OCI-LY3 (cell line): Measurements from ENCODE around the gene RAP1A.

ENCODE experiments used
- H2AFZ ChIP-seq: fragments of 200-600, 300-600 bp; shearing (Covaris generic); 2 replicates; pipeline ENCODE4 v1.6.0; 2014; ENCODE audit warnings: antibody characterized with exemption, low read depth, low read length
- H3K27ac ChIP-seq: fragments of 200-600, 300-600 bp; sonication (generic); 2 replicates; pipeline ENCODE4 v1.5.1; 2014; ENCODE audit warnings: mild to moderate bottlenecking, low read length, moderate library complexity, mixed read lengths
- H3K27me3 ChIP-seq: fragments of 200-600, 300-600 bp; sonication (generic); 2 replicates; pipeline ENCODE4 v1.6.1; 2014; ENCODE audit warnings: low read depth, low read length, mixed read lengths
- H3K36me3 ChIP-seq: fragments of 200-600, 300-600 bp; sonication (generic); replicated peaks from 2 replicates; pipeline ENCODE3; 2014; ENCODE audit warnings: low read depth, low read length, mixed read lengths
- H3K4me1 ChIP-seq: fragments of 300-600, 200-600 bp; sonication (generic); 2 replicates; pipeline ENCODE4 v1.6.1; 2014; ENCODE audit warnings: low read length, mixed read lengths
- H3K4me2 ChIP-seq: fragments of 200-600, 300-600 bp; sonication (generic); 2 replicates; pipeline ENCODE4 v1.6.1; 2014; ENCODE audit warnings: low read length, mixed read lengths
- H3K4me3 ChIP-seq: fragments of 300-600, 200-600 bp; sonication (generic); 2 replicates; pipeline ENCODE4 v1.5.1; 2014; ENCODE audit warnings: antibody characterized with exemption, mild to moderate bottlenecking, low read length, moderate library complexity
- H3K79me2 ChIP-seq: fragments of 300-600, 200-600 bp; shearing (Covaris generic); 2 replicates; pipeline ENCODE4 v1.6.1; 2014; ENCODE audit warnings: mild to moderate bottlenecking, low read length, mixed read lengths
- H3K9ac ChIP-seq: fragments of 300-600, 200-600 bp; shearing (Covaris generic); 2 replicates; pipeline ENCODE4 v1.6.0; 2014; ENCODE audit warnings: mild to moderate bottlenecking, low read length, moderate library complexity
- H3K9me3 ChIP-seq: fragments of 200-600, 300-600 bp; shearing (Covaris generic); 2 replicates; pipeline ENCODE4 v1.6.1; 2014; ENCODE audit warnings: low read length, mixed read lengths; ENCODE audit not compliant: insufficient read depth
- H4K20me1 ChIP-seq: fragments of 200-600, 300-600 bp; sonication (generic); 2 replicates; pipeline ENCODE4 v1.6.1; 2016; ENCODE audit warnings: low read length, mixed read lengths; ENCODE audit not compliant: insufficient read depth
- CTCF ChIP-seq: fragments of 200-600, 300-600 bp; sonication (generic); IDR thresholded peaks from 2 replicates; pipeline ENCODE4 v1.5.1; 2014; ENCODE audit warnings: antibody characterized with exemption, low read length, low read depth
- EZH2phosphoT487 ChIP-seq: fragments of 200-600 bp; shearing (Covaris generic); IDR thresholded peaks from 2 replicates; pipeline ENCODE4 v1.6.1; 2018; ENCODE audit warnings: antibody characterized with exemption, mixed run types, low read depth

The RAP1A gene

GRCh38 chr1:111734426-111734825, 114.8 kb downstream of the RAP1A start:
- Histone ChIP-seq H4K20me1 (0 out of 2 replicates have a peak, but pooled peaks cover 7% of the 10 kb centered on the region), H3K36me3 (no peaks in the 10 kb centered on the region), H3K9me3 (no peaks in the 10 kb centered on the region), H3K4me1 (peaks cover 7% of the 10 kb centered on the region), H3K79me2 (0 out of 2 replicates have a peak, but pooled peaks cover 3% of the 10 kb centered on the region), H2AFZ (no peak overlapping the region), H3K27me3 (no peaks in the 10 kb centered on the region), H3K9ac (no peak overlapping the region), H3K4me2 (no peak overlapping the region), H3K27ac (no peak overlapping the region), H3K4me3 (no peak overlapping the region)
- TF ChIP-seq CTCF, result no peak
- TF ChIP-seq EZH2phosphoT487, result no peak

GRCh38 chr1:111734856-111735255, 115.3 kb downstream of the RAP1A start:
- peaks cover 9% of the 10 kb centered on the region for H3K4me1 ChIP-seq
- TF ChIP-seq EZH2phosphoT487, result no peak
- TF ChIP-seq CTCF, result no peak
- no peak overlapping the region for H3K4me2 ChIP-seq
- no peaks in the 10 kb centered on the region for H3K9me3 ChIP-seq
- H3K36me3 ChIP-seq, result no peaks in the 10 kb centered on the region
- no peak overlapping the region for H3K4me3 ChIP-seq
- no peak overlapping the region for H3K9ac ChIP-seq
- no peaks in the 10 kb centered on the region for H3K27me3 ChIP-seq
- 0 out of 2 replicates have a peak, but pooled peaks cover 7% of the 10 kb centered on the region for H4K20me1 ChIP-seq
- H3K79me2 ChIP-seq, result 0 out of 2 replicates have a peak, but pooled peaks cover 3% of the 10 kb centered on the region
- no peak overlapping the region for H2AFZ ChIP-seq
- H3K27ac ChIP-seq, result no peak overlapping the region

- no peak overlapping the region for H3K4me3 ChIP-seq
- H3K4me2 ChIP-seq, result no peak overlapping the region
- peaks cover 12% of the 10 kb centered on the region for H3K4me1 ChIP-seq
- H4K20me1 ChIP-seq, result 0 out of 2 replicates have a peak, but pooled peaks cover 7% of the 10 kb centered on the region
- TF ChIP-seq EZH2phosphoT487 (no peak), CTCF (no peak)
- H3K27me3 ChIP-seq, result no peaks in the 10 kb centered on the region
- no peaks in the 10 kb centered on the region for H3K36me3 ChIP-seq
- no peak overlapping the region for H3K9ac ChIP-seq
- 0 out of 2 replicates have a peak, but pooled peaks cover 3% of the 10 kb centered on the region for H3K79me2 ChIP-seq
- H2AFZ ChIP-seq, result no peak overlapping the region
- H3K27ac ChIP-seq, result no peak overlapping the region
- H3K9me3 ChIP-seq, result no peaks in the 10 kb centered on the region
Observed at GRCh38 chr1:111735321-111735720, 115.7 kb downstream of the RAP1A start.

GRCh38 chr1:111735858-111736544, 116.4 kb downstream of the RAP1A start:
- Histone ChIP-seq H3K27me3 (no peaks in the 10 kb centered on the region), H2AFZ (no peak overlapping the region), H3K4me3 (no peak overlapping the region), H3K9me3 (no peaks in the 10 kb centered on the region), H4K20me1 (0 out of 2 replicates have a peak, but pooled peaks cover 7% of the 10 kb centered on the region), H3K79me2 (0 out of 2 replicates have a peak, but pooled peaks cover 3% of the 10 kb centered on the region), H3K4me1 (peaks cover 12% of the 10 kb centered on the region), H3K9ac (no peak overlapping the region), H3K27ac (no peak overlapping the region), H3K4me2 (no peak overlapping the region), H3K36me3 (no peaks in the 10 kb centered on the region)
- TF ChIP-seq EZH2phosphoT487, result no peak
- TF ChIP-seq CTCF, result no peak
